Measurements from ENCODE around the gene ZNF20.

DNA sequence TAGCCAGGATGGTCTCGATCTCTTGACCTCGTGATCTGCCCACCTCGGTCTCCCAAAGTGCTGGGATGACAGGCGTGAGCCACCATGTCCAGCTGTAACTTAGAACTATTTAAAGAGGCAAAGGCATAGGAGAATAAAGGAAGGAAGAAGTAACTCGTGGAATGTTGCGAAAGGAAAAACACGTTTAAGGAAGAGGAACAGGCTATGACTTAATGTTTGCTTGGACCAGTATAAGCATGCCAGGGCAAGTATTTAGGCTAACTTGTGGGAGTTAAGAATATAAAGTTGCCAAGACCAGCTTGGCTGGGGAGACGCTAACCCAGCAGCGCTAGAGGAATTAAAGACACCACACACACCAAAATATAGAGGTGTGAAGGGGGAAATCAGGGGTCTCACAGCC, 42.1 kb downstream of the ZNF20 start:
- TF ChIP-seq, protein P1, sequence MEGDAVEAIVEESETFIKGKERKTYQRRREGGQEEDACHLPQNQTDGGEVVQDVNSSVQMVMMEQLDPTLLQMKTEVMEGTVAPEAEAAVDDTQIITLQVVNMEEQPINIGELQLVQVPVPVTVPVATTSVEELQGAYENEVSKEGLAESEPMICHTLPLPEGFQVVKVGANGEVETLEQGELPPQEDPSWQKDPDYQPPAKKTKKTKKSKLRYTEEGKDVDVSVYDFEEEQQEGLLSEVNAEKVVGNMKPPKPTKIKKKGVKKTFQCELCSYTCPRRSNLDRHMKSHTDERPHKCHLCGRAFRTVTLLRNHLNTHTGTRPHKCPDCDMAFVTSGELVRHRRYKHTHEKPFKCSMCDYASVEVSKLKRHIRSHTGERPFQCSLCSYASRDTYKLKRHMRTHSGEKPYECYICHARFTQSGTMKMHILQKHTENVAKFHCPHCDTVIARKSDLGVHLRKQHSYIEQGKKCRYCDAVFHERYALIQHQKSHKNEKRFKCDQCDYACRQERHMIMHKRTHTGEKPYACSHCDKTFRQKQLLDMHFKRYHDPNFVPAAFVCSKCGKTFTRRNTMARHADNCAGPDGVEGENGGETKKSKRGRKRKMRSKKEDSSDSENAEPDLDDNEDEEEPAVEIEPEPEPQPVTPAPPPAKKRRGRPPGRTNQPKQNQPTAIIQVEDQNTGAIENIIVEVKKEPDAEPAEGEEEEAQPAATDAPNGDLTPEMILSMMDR (IDR thresholded peaks at IDR 0.05 in 8 of 11, conservative IDR thresholded peaks at IDR 0.05 in 3 of 11): no peak
- TF ChIP-seq POLR2AphosphoS5 (IDR thresholded peaks at IDR 0.05): no peak
- TF ChIP-seq POLR2A (IDR thresholded peaks at IDR 0.05): no peak
